ENCODE results near the gene MUC5B.
A peak's percentile ranks its signal among the peaks of the same experiment; 100 is the strongest.

MUC5B gene

DNA sequence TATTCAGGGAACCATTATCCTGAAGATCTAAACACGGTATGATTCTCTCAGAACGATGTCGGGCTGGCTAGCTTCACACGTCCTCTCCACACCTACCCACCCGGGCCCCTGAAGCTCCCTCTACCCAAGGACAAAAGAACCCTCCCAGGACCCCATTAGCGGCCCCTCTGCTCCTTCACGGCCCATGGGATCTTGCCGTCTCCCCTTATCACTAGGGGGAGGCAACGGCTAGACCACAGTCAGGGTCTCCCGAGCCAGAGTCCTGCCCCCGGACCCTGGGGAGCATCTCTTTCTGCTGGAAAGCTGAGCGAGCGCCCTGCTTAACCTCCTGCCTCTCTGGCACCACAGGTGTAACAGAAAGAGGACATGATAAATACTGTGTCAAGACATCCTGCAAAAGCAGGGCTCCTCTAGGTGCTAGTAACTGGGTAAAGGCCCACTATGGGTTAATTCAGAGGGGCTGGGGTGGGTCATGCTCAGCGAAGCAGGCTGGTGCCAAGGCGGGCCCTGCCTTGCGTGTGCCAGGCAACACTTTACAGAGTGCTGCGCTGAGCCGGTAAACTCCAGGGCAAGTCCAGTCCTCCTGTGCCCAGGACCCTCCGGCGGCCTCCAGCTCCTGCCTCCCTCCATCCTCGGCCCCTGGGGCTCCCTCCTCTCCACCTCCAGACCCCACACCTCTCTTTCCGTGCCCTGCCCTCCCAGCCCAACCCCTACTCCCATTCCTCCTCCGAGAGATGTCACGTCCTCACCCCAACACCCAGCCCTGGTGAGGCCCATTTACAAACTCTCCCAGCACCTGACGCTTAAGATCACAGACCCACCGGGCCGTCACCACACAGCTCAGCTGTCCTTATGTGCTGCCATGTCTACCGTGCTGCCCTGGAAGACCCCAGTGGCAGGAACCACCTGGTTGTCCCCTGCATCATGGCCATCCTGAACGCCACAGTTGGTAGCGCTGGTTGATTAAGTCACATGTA, 83.6 kb downstream of the MUC5B start:
- no peak for DNase-seq (ENCODE audit: extremely low read depth in 1 of 2, low read depth in 1 of 2)

DNA sequence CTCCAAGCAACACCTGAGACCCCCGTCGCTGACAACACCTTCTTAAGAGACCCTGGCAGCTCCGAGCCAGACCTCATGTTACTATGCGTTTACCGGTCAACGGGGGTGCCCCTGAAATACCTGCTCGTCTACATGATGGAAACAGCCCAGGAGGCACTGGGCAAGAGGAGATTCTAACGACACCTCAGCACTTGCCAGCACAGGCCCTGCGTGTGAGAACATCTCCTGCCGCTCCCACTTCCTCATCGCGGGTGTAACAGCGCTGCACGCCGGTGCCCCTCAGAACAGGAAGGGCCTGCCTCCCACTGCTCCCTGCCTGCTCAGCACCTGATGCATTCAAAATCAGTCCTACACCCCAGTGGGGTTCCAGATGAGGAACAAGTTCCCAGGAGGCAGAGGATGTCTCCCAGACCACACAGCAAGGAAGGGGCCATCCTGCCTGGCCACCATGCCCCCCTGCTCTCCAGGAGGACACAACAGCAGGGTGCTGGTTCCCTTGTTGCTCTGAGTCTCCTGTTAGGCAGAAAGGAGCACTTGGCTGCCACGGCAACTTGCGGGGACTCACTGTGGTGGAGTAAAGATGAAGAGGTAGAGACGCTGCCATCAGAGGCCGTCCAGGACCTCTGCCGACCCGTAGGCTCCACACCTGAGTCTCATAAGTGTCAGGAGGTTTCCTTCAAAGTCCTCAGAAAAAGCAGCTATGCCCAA, 84.5 kb downstream of the MUC5B start:
- no peak for DNase-seq (ENCODE audit: extremely low read depth in 1 of 2, low read depth in 1 of 2)

DNA sequence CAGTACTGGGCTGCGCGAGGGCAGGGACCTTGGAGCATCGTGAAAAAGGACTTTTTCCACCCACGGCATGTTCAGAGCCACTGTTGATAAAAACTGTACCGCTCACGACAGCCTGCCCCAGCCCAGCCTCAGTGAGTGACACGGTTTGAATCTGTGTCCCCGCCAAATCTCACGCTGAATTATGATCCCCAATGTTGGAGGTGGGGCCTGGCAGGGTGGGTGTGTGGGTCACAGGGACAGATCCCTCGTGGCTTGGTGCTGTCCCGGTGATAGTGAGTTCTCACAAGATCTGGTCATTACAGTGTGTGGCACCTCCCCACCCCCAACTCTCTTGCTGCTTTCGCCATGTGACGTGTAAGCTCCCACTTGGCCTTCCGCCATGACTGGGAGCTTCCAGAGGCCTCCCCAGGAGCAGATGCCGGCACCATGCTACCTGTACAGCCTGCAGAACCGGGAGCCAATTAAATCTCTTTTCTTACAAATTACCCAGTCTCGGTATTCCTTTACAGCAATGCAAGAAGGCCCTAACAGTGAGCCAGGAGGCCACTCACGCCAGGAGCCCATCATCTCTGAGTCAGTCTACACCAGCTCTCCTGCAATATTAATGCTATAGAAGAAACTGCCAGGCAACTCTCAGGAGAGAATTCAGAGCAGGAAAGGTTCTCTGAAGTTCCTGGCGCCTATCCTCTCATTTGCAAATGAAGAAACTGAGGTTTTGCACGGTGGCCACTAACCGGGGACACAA, 85.3 kb downstream of the MUC5B start:
- DNase-seq (ENCODE audit: extremely low read depth in 1 of 2, low read depth in 1 of 2), result no peak

DNA sequence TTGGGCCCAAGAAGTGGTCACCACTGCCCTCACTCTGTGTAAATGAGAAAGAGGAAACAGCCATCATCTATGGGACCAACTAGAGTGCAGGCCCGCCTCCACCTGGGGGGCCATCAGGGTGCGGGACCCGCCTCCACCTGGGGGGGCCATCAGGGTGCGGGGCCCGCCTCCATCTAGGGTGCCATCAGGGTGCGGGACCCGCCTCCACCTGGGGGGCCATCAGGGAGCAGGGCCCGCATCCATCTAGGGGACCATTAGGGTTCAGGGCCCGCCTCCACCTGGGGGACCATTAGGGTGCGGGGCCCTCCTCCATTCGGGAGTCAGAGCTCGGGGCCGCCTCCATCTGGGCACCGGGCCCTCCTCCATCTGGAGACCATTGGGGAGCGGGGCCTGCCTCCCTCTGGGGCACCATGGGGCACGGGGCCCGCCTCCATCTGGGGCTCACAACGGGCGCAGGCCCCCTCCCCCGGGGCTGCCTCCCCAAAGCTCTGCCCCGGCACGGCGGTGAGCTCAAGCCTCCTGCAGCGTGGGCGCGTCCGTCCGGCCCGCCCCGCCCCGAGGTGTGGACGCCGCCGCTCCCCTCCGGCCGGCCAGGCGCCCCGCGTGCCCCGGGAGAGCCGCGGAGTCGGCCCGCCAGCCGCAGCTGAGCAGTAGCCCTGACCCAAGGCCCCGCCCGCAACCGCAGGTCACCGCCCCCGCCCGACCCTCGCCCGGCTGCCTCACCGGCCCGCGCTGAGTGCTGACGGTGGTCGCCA, 86.1 kb downstream of the MUC5B start:
- no peak for DNase-seq (ENCODE audit: extremely low read depth in 1 of 2, low read depth in 1 of 2)

DNA sequence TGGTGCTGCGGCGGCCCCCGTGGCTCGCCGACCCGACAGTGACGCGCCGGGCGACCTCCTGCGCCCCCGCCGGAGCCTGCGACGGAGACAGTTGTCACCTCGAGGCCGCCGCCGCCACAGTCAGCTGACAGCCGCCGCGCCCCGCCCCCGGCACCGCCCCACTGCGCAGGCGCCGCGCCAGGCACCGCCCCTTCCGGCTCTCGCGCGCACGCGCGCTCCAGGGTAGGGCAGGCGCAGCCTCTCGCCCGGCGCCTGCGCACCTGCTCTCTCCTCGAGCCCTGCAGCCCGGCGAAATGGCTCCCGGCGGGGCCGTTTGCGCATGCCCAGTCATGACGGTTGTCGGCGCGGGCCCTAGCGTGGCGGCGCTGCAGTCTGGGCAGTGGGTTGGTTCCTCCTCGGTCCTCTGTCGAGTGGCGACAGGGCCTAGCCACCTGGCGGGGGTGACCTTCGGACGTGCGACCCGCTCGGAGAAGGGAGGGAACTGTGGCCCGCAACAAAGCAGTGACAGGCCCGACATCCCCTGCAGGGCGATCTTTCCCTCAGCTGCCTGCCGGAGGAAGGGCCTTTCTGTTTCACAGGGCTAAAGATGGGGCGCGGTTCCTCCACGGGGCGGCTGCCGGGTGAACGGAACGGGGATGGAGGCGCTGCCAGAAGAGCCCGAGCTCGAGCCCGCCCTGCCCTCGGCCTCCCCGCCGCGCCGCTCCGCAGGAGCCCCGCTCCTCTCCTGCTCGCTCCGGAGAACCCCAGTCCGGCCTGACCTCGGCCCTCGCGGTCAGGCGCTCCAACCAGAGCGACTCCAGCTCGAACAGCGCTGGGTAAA, 86.8 kb downstream of the MUC5B start, which contains the start of gene TOLLIP:
Gene TOLLIP, minus strand, starts transcription at position 135 of the 820 bp plus-strand sequence. Its CDS starts 134 bp downstream, at position 1.
- DNase-seq (ENCODE audit: extremely low read depth in 1 of 2, low read depth in 1 of 2), result peak; percentile 91 to 96

DNA sequence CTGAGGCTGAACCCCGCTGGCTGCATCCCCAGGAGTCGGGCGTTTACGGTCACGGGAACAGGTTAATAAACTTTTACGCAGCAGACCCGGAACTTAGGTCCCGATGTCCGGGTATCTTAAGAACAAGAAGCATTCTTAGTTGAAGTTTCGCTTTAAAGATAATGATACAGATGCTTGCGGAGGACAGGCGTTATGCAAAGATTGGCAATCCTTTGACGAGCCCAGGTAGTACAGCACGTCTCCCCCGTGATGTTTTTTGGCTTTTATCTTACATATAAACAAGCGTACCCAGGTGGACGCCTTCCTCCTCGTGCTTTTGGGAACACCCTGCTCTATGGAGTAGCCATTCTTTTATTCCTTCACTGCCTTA, 87.4 kb downstream of the MUC5B start:
- no peak for DNase-seq (ENCODE audit: extremely low read depth in 1 of 2, low read depth in 1 of 2)

DNA sequence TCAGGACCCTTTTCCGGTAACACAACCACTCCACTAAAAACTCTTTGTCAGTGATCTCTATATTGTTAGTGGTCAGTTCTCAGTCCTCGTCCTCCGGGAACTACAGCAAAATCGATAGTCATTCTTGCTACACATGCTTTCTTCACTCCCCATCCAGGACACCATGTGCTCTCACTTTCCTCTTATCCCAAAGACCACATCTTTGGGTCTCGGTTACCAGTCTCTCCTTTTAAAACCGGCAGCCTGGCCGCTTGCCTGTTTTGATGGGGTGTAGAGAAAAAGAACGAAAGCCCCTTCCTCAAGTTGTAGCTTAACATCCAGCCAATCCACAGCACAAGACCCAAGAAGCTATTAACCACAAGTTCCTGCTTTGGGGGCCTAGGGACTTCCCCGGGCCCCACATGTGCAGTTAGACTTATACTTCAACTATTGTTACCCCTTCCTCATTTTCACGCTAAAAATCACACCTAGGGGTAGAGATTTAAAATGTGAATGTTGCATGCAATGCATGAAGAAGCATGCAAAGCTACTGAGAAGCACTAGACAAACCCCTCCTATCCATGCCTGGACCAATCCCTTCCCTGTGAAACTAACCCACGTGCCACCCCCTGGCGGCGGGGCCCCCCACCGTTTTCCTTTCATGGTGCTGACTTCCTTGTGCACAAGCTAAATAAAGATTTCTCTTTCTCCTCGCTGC, 88.1 kb downstream of the MUC5B start:
- no peak for DNase-seq (ENCODE audit: extremely low read depth in 1 of 2, low read depth in 1 of 2)
